Stimulated activated CD8-positive, alpha-beta memory T cell treated with anti-CD3 and anti-CD28 coated beads, Interleukin-4, amount 100 ng/mL, for 4 hours (primary cell): Measurements from ENCODE around the gene ATP12A.
"Not testable (repeated sequence)": the region's sequence is repeated elsewhere in the genome, so short reads cannot be mapped to it uniquely, and the experiment has no call there.

ENCODE experiments used
- DNase-seq, 2 donors: peaks; one replicate each; pipeline ENCODE4 v3.0.0-alpha.2; 2020; ENCODE audit warnings: low read depth in 2 of 2, low spot score in 1 of 2

ATP12A gene

GRCh38 chr13:24727731-24728601, 47.8 kb downstream of the ATP12A start:
- DNase-seq: peak; percentile 18 to 39

DNA sequence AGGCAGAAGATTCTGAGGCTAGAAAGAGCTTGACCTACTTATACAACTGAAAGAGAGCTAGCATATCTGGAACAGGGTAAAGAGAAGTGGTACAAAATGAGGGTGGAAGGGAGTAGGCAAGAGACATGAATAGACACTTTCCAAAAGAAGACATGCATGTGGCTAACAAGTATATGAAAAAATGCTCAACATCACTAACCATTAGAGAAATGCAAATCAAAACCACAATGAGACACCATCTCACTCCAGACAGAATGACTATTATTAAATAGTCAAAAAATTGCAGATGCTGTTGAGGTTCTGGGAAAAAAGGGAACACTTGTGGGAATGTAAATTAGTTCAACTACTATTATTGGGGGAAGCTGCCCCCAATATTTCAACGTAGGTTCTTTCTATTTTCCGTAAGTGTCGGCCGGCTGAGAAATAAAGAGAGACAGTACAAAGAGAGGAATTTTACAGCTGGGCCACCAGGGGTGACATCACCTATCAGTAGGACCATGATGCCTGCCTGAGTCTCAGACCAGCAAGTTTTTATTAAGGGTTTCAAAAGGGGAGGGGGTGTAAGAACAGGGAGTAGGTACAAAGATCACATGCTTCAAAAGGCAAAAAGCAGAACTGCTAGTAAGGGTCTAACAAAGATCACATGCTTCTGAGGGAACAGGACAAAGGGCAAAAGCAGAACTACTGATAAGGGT, 50.8 kb downstream of the ATP12A start:
- DNase-seq: not testable (repeated sequence)

- no peak for DNase-seq
Observed at GRCh38 chr13:24734950-24735349, 54.7 kb downstream of the ATP12A start.

- no peak for DNase-seq
Observed at GRCh38 chr13:24737042-24737441, 56.8 kb downstream of the ATP12A start.

- no peak for DNase-seq
Observed at GRCh38 chr13:24738366-24738847, 58.2 kb downstream of the ATP12A start.

- no peak for DNase-seq
Observed at GRCh38 chr13:24740014-24740890, 60.0 kb downstream of the ATP12A start.

GRCh38 chr13:24741016-24741662, 60.9 kb downstream of the ATP12A start:
- DNase-seq: no peak

DNA sequence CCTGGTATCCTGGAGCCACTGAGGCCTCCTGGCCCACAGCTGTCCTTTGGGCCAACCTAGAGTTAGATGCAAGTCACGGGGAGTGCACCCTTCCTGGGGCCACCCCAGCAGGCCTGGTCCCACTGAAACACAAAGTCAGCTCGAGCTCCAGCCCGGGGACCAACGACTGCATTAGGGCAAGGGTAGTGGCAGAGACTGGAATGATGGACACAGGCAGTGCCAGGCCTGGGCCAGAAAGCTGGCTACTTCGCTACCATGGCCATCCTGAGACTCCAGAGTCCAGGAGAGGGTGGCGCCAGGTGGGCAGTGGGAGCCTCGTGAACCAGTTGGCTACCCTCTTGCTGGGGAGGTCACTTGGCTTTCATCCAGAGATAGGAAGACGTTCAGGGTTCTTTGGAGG, 61.6 kb downstream of the ATP12A start:
- no peak for DNase-seq

GRCh38 chr13:24742294-24742693, 62.1 kb downstream of the ATP12A start:
- no peak for DNase-seq

DNA sequence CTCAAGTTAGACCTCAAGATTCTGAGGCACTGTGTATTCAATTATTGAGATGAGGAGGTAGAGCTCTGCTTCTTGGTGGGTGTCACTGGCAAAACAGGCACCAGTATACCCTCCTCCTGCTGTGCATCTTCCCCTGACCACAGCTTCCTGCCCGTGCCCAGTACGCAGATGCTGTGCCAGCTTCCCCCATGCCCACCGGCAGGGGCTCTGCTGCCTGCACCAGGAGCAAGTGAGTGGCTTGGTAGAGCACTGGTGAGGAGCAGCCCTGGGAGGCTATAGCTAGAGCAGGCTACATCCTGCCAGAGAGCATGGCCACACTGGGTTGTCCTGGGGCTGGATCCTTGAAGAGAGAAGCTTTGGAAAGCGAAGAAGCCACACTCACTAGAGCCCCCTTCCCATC, 62.8 kb downstream of the ATP12A start:
- DNase-seq: no peak

GRCh38 chr13:24744247-24744646, 64.0 kb downstream of the ATP12A start:
- no peak for DNase-seq

GRCh38 chr13:24745516-24745860, 65.3 kb downstream of the ATP12A start:
- DNase-seq: no peak

- no peak for DNase-seq
Observed at GRCh38 chr13:24745861-24746617, 65.8 kb downstream of the ATP12A start.

- DNase-seq: no peak
Observed at GRCh38 chr13:24746618-24747247, 66.5 kb downstream of the ATP12A start.

DNA sequence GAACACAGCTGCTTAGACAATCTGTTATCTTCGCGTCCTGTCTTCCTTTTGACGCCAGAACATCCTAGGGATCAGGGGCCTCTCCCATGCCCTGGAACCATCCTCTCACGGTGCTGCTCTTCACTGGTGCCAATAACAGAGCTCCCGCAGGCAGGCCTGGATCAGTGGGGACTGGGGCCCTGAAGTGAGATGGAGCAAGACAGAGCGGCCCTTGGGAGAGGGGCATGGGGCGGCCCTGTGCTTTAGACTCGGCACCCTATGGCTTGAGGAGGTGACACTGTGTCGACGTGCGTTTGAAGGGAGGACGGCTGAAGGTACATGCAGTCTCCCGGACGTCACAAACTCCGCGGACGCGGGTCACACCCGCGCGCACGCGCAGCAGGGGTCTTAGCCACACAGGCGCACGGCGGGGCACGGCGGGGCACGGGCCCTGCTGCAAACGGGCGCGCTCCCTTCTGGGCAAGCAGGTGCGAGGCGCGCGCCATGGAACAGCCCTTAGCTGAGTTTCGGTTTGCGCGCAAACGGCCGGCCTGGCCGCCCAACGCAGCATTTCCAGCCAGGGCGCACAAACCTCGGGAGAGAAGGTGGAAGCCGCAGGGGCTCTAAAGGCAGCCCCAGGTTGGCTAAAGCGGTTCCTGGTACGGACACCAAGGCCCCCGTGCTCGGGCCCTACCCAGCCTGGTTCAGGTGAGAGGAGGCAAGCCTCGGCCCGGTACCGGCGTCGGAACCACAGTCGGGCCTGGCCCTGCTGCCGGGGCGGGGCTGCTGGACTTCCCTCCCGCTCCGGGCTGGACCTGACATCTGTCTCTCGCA, 67.2 kb downstream of the ATP12A start:
- DNase-seq: no peak

DNA sequence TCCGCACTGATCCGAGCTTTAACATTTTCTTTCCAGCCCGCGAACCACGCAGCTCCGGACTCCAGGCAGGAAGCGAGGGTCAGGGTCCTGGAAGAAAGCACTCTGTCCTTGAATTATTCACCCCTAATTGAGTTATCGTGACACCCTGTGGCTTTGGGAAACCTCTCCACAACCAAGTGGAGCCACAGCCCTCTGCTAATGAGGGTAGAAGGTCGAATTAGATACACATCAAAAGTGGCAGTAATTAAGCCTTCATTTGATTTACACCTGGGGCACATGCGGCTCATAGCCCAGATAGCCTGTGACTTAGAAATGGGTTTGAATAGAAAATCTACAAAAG, 67.8 kb downstream of the ATP12A start:
- no peak for DNase-seq

DNA sequence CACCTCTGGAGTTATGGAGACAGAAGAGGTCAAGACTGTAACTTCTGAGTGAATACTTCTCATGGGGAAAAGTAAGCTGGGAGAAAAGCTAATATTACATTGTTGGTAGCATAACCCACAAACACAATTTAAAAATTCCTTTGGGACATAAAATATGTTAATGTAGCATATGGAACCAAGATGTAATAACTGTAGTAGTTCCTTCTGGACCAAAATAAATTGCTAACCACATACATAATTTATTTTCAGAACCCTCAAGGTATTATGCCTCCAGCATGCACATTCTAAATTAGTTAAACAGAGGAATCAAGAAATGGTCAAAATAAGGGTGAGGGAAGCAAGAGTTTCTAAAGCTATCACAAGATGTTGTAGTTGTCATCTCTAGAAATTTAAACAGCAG, 79.0 kb downstream of the ATP12A start:
- no peak for DNase-seq
